ENCODE results near the gene CITED2. TPM values are rescaled to one million over a fixed set of nuclear protein-coding genes. Genes with fewer than 3 reads are reported as not detected.

CITED2 gene
- total RNA-seq, 1 donor from 2014 or later, result 222 TPM

- Histone ChIP-seq H3K9me3 (ENCODE audit: low read depth) (no peaks in the 10 kb centered on the region), H3K27me3 (no peaks in the 10 kb centered on the region), H3K27ac (no peak overlapping the region), H3K9ac (no peak overlapping the region), H3K79me2 (ENCODE audit: low read depth) (no peaks in the 10 kb centered on the region), H4K20me1 (ENCODE audit: low read depth) (no peaks in the 10 kb centered on the region), H3K4me2 (no peak overlapping the region), H3K4me3 (no peak overlapping the region), H3K4me1 (no peaks in the 10 kb centered on the region), H2AFZ (replicated peaks) (no peak overlapping the region), H3F3A (ENCODE audit: low read depth) (no peaks in the 10 kb centered on the region), H3K36me3 (no peaks in the 10 kb centered on the region)
- H3K27me3 Mint-ChIP-seq (ENCODE audit: insufficient read depth, low read depth), result peaks cover 2% of the 10 kb centered on the region
- H3K9me3 Mint-ChIP-seq, result no peaks in the 10 kb centered on the region
- no peak overlapping the region for H3K4me3 Mint-ChIP-seq
- TF ChIP-seq CTCF (IDR thresholded peaks at IDR 0.05) (no peak), EZH2 (IDR thresholded peaks at IDR 0.05) (no peak), EZH2phosphoT487 (IDR thresholded peaks at IDR 0.05) (no peak)
- no peaks in the 10 kb centered on the region for H3K36me3 Mint-ChIP-seq
- no peak for DNase-seq (ENCODE audit: low spot score)
- H3K4me1 Mint-ChIP-seq, result no peaks in the 10 kb centered on the region
- no peak overlapping the region for H3K27ac Mint-ChIP-seq
These were observed 19.3 kb downstream of the CITED2 start for GRCh38 chr6:139355172-139355571.

GRCh38 chr6:139354189-139354588, 20.3 kb downstream of the CITED2 start:
- no peaks in the 10 kb centered on the region for H3K4me1 Mint-ChIP-seq
- no peaks in the 10 kb centered on the region for H3K36me3 ChIP-seq

GRCh38 chr6:139349464-139350020, 24.9 kb downstream of the CITED2 start:
- H2AFZ ChIP-seq (replicated peaks), result no peak overlapping the region
- no peaks in the 10 kb centered on the region for H3K9me3 ChIP-seq (ENCODE audit: low read depth)
- no peak overlapping the region for H3K4me2 ChIP-seq
- no peaks in the 10 kb centered on the region for H3K4me1 ChIP-seq
- Mint-ChIP-seq H3K27me3 (ENCODE audit: insufficient read depth, low read depth) (peaks cover 4% of the 10 kb centered on the region), H3K27ac (no peak overlapping the region), H3K36me3 (no peaks in the 10 kb centered on the region), H3K4me1 (no peaks in the 10 kb centered on the region), H3K4me3 (no peak overlapping the region), H3K9me3 (no peaks in the 10 kb centered on the region)
- H3K27me3 ChIP-seq, result no peaks in the 10 kb centered on the region
- no peak overlapping the region for H3K27ac ChIP-seq
- DNase-seq (ENCODE audit: low spot score), result no peak
- no peak overlapping the region for H3K4me3 ChIP-seq
- H3F3A ChIP-seq (ENCODE audit: low read depth), result no peaks in the 10 kb centered on the region
- no peaks in the 10 kb centered on the region for H4K20me1 ChIP-seq (ENCODE audit: low read depth)
- TF ChIP-seq EZH2 (IDR thresholded peaks at IDR 0.05) (no peak), EZH2phosphoT487 (IDR thresholded peaks at IDR 0.05) (no peak), CTCF (IDR thresholded peaks at IDR 0.05) (no peak)
- H3K36me3 ChIP-seq, result no peaks in the 10 kb centered on the region
- H3K9ac ChIP-seq, result no peak overlapping the region
- H3K79me2 ChIP-seq (ENCODE audit: low read depth), result no peaks in the 10 kb centered on the region

More at GRCh38 chr6:139354189-139354588, 20.3 kb downstream of the CITED2 start:
- no peak overlapping the region for H3K4me3 Mint-ChIP-seq
- Histone ChIP-seq H3K27me3 (no peaks in the 10 kb centered on the region), H3K9me3 (ENCODE audit: low read depth) (no peaks in the 10 kb centered on the region), H4K20me1 (ENCODE audit: low read depth) (no peaks in the 10 kb centered on the region), H2AFZ (replicated peaks) (no peak overlapping the region), H3K9ac (no peak overlapping the region), H3K27ac (no peak overlapping the region), H3K4me2 (no peak overlapping the region), H3K4me3 (no peak overlapping the region), H3K4me1 (no peaks in the 10 kb centered on the region), H3F3A (ENCODE audit: low read depth) (no peaks in the 10 kb centered on the region), H3K79me2 (ENCODE audit: low read depth) (no peaks in the 10 kb centered on the region)
- no peaks in the 10 kb centered on the region for H3K36me3 Mint-ChIP-seq
- H3K27ac Mint-ChIP-seq, result no peak overlapping the region
- DNase-seq (ENCODE audit: low spot score), result no peak
- TF ChIP-seq EZH2 (IDR thresholded peaks at IDR 0.05) (no peak), CTCF (IDR thresholded peaks at IDR 0.05) (no peak), EZH2phosphoT487 (IDR thresholded peaks at IDR 0.05) (no peak)
- no peaks in the 10 kb centered on the region for H3K9me3 Mint-ChIP-seq
- peaks cover 2% of the 10 kb centered on the region for H3K27me3 Mint-ChIP-seq (ENCODE audit: insufficient read depth, low read depth)

Data from neural progenitor cell (in vitro differentiated cells).